ENCODE results near the gene MBD5. TPM values are rescaled to one million over a fixed set of nuclear protein-coding genes. Genes with fewer than 3 reads are reported as not detected.

MBD5 gene
- total RNA-seq, 1 experiment from 2014 or later = 33.7 TPM

DNA sequence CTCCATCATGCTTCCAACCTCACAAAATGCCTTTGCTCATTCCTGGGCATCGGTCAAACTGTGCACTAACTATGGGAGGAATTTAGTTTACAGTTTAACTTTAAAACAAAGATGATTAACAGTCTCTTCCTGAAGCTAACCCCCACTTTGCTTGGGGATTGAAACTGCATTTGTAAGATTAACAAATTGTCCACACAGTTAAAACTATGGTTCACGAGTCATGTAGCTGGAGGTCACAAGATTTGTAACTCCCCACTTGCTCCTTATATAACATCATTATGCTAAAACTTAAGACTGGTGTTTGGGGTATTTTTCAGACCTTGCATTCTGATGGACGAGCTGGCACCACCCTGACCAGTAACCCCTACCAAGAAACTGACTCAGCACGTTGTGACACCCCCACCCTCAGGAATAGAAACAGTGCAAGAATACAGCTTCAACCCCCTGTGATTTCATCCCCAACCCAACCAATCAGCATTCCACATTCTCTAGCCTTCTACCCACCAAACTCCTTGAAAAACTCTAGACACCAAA, 252.3 kb downstream of the MBD5 start (continued):
- TF ChIP-seq PRRX2 (CRISPR knock-in tag; IDR thresholded peaks at IDR 0.05) = no peak
- no peak for TF ChIP-seq NR2C2 (CRISPR knock-in tag; IDR thresholded peaks at IDR 0.05)
- no peak for TF ChIP-seq ZNF423 (CRISPR knock-in tag; IDR thresholded peaks at IDR 0.05)

- ATAC-seq (no peak), DNase-seq (ENCODE audit: low spot score) (no peak)
- CTCF ChIA-PET = interaction anchor here (0.6 kb wide), 1 partner anchor 32 kb away, joined by 4 read pairs; no protein-coding TSS in a partner anchor
- TF ChIP-seq ZSCAN18 (CRISPR knock-in tag; IDR thresholded peaks at IDR 0.05) = no peak
- TF ChIP-seq ZNF121 (CRISPR knock-in tag; IDR thresholded peaks at IDR 0.05) = peak; percentile 41; the same call in 1 of the 2 replicates
- H3K27me3 Mint-ChIP-seq (ENCODE audit: low read depth) = no peaks in the 10 kb centered on the region
- H3K9me3 Mint-ChIP-seq = peaks cover 3% of the 10 kb centered on the region; the same call in 1 of the 2 replicates
- no peaks in the 10 kb centered on the region for H3K36me3 Mint-ChIP-seq
- H3K27ac Mint-ChIP-seq = no peak overlapping the region
- no peak overlapping the region for H3K4me3 Mint-ChIP-seq
- POLR2A ChIA-PET = interaction anchor here (0.6 to 0.9 kb wide), 2 partner anchors 257 to 913 kb away, joined by 3 read pairs; no protein-coding TSS in a partner anchor
- peaks cover 18% of the 10 kb centered on the region for H3K4me1 Mint-ChIP-seq
Observed at GRCh38 chr2:148279216-148279615, 258.3 kb downstream of the MBD5 start.

DNA sequence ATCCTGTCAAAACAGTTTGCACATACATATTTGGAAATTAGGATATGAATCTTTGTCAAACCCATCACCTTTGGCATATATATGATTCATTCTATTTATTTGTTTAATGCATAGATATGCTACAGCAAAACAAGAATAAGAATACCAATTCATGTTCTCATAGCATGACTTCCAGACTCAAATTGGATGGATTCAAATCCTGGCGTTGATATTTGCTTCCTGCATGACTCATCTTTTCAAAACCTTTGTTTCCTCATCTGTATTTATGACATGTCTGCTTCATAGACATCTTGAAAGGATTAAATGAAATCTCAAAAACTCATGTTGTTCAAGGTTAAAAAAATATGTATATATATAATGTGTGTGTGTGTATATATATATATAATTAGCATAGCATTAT, 261.3 kb downstream of the MBD5 start:
- Mint-ChIP-seq H3K27me3 (ENCODE audit: low read depth) (no peaks in the 10 kb centered on the region), H3K4me3 (no peak overlapping the region), H3K36me3 (peaks cover 6% of the 10 kb centered on the region), H3K9me3 (peaks cover 6% of the 10 kb centered on the region), H3K27ac (no peak overlapping the region), H3K4me1 (peaks cover 18% of the 10 kb centered on the region)
- ChIA-PET CTCF (no interaction called here), POLR2A (no interaction called here)
- ATAC-seq (no peak), DNase-seq (ENCODE audit: low spot score) (no peak)
- TF ChIP-seq ZNF263 (CRISPR knock-in tag; IDR thresholded peaks at IDR 0.05; ENCODE audit: low read depth) (no peak), ZSCAN18 (CRISPR knock-in tag; IDR thresholded peaks at IDR 0.05) (no peak), JAZF1 (CRISPR knock-in tag; IDR thresholded peaks at IDR 0.05) (no peak), MYBL2 (CRISPR knock-in tag; IDR thresholded peaks at IDR 0.05) (no peak), ZNF219 (CRISPR knock-in tag; IDR thresholded peaks at IDR 0.05; ENCODE audit: borderline replicate concordance) (no peak), EMX1 (CRISPR knock-in tag; IDR thresholded peaks at IDR 0.05) (no peak), SMAD4 (CRISPR knock-in tag; IDR thresholded peaks at IDR 0.05) (no peak), NR2C2 (CRISPR knock-in tag; IDR thresholded peaks at IDR 0.05) (no peak), IRF2 (CRISPR knock-in tag; IDR thresholded peaks at IDR 0.05; ENCODE audit: borderline replicate concordance, low read depth) (no peak), RELA (CRISPR knock-in tag; IDR thresholded peaks at IDR 0.05; ENCODE audit: borderline replicate concordance) (no peak), CTCF (IDR thresholded peaks at IDR 0.05) (no peak), TCF7 (CRISPR knock-in tag; IDR thresholded peaks at IDR 0.05; ENCODE audit: low read depth) (no peak), RORB (CRISPR knock-in tag; IDR thresholded peaks at IDR 0.05) (no peak), PRDM15 (CRISPR knock-in tag; IDR thresholded peaks at IDR 0.05) (no peak), ETV6 (CRISPR knock-in tag; IDR thresholded peaks at IDR 0.05) (no peak), ATF2 (CRISPR knock-in tag; IDR thresholded peaks at IDR 0.05; ENCODE audit: borderline replicate concordance, low read depth) (no peak), CBFB (CRISPR knock-in tag; IDR thresholded peaks at IDR 0.05; ENCODE audit: low read depth) (no peak)
- TF ChIP-seq, protein P1, sequence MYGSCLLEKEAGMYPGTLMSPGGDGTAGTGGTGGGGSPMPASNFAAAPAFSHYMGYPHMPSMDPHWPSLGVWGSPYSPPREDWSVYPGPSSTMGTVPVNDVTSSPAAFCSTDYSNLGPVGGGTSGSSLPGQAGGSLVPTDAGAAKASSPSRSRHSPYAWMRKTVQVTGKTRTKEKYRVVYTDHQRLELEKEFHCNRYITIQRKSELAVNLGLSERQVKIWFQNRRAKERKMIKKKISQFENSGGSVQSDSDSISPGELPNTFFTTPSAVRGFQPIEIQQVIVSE (CRISPR knock-in tag; IDR thresholded peaks at IDR 0.05; ENCODE audit: borderline replicate concordance) = no peak
